IMR-90 (cell line): ENCODE results near the gene COX7A2L. TPM values are rescaled to one million over a fixed set of nuclear protein-coding genes. Genes with fewer than 3 reads are reported as not detected.
A peak's percentile ranks its signal among the peaks of the same experiment; 100 is the strongest.

ENCODE experiments used
- ATAC-seq: fragments of 200-7000 bp; cut with Tn5 transposase; 2 replicates; pipeline ENCODE4 v1.9.1; 2020; ENCODE audit warnings: low read depth, mild to moderate bottlenecking, moderate library complexity
- BruUV-seq: library from RNA; stranded (reverse); fragments of 400-500 nt; replicated peaks from 2 replicates; lab custom pipeline; 2021; lab: Mats Ljungman, UMichigan
- CTCF ChIA-PET: fragments of 300-600 bp; formaldehyde crosslinking; extraction: SDS; loops from one replicate; lab custom pipeline; 2021; ENCODE audit warnings: antibody characterized with exemption; lab: Yijun Ruan, JAX
- POLR2A ChIA-PET: fragments of 300-600 bp; sonication (Branson Sonifier 250); formaldehyde crosslinking; loops from one replicate; lab custom pipeline; 2022; ENCODE audit warnings: antibody characterized with exemption; ENCODE audit not compliant: unreplicated experiment; lab: Charles Lee
- DNase-seq: peaks from one replicate; pipeline ENCODE4 v3.0.0; 2013
- H2AFZ ChIP-seq: replicated peaks from 2 replicates; pipeline ENCODE3; 2013; ENCODE audit warnings: low read length, mild to moderate bottlenecking; ENCODE audit not compliant: poor library complexity
- H2AK5ac ChIP-seq: 2 replicates; pipeline ENCODE4 v1.6.1; 2013; ENCODE audit warnings: low read depth, low read length, inconsistent platforms
- H2AK9ac ChIP-seq: replicated peaks from 2 replicates; pipeline ENCODE3; 2013; ENCODE audit warnings: mild to moderate bottlenecking, low read depth, low read length, moderate library complexity; ENCODE audit not compliant: poor library complexity
- H2BK120ac ChIP-seq: 2 replicates; pipeline ENCODE4 v1.6.1; 2013; ENCODE audit warnings: low read depth, low read length, inconsistent platforms
- H2BK15ac ChIP-seq: 3 replicates; pipeline ENCODE4 v1.6.1; 2013; ENCODE audit warnings: low read depth, low read length, inconsistent platforms
- H2BK20ac ChIP-seq: 2 replicates; pipeline ENCODE4 v1.6.1; 2013; ENCODE audit warnings: low read depth, mild to moderate bottlenecking, inconsistent platforms, low read length, moderate library complexity
- H2BK5ac ChIP-seq: 2 replicates; pipeline ENCODE4 v1.6.1; 2013; ENCODE audit warnings: mild to moderate bottlenecking, low read depth, low read length, inconsistent platforms; ENCODE audit not compliant: poor library complexity, severe bottlenecking
- H3K14ac ChIP-seq: replicated peaks from 2 replicates; pipeline ENCODE4 v1.6.1; 2013; ENCODE audit warnings: low read depth, low read length, inconsistent platforms
- H3K18ac ChIP-seq: 2 replicates; pipeline ENCODE4 v1.6.1; 2013; ENCODE audit warnings: low read depth, low read length, control low read depth
- H3K23ac ChIP-seq: 2 replicates; pipeline ENCODE4 v1.6.1; 2013; ENCODE audit warnings: low read depth, low read length, inconsistent platforms
- H3K27ac ChIP-seq: 2 replicates; pipeline ENCODE4 v1.5.1; 2013; ENCODE audit warnings: mild to moderate bottlenecking, control low read depth, low read length; ENCODE audit not compliant: insufficient read depth
- H3K27me3 ChIP-seq: 2 replicates; pipeline ENCODE4 v1.6.1; 2013; ENCODE audit warnings: low read length; ENCODE audit not compliant: control insufficient read depth, insufficient read depth
- H3K36me3 ChIP-seq: 2 replicates; pipeline ENCODE4 v1.6.1; 2013; ENCODE audit warnings: low read length, mixed read lengths; ENCODE audit not compliant: control insufficient read depth, insufficient read depth
- H3K4ac ChIP-seq: 2 replicates; pipeline ENCODE4 v1.6.1; 2013; ENCODE audit warnings: low read depth, low read length, inconsistent platforms
- H3K4me1 ChIP-seq: 2 replicates; pipeline ENCODE4 v1.6.1; 2013; ENCODE audit warnings: low read length, mixed read lengths; ENCODE audit not compliant: control insufficient read depth, insufficient read depth
- H3K4me2 ChIP-seq: 2 replicates; pipeline ENCODE4 v1.6.1; 2013; ENCODE audit warnings: low read depth, mild to moderate bottlenecking, control low read depth, low read length, moderate library complexity
- H3K4me3 ChIP-seq: 2 replicates; pipeline ENCODE4 v1.5.1; 2013; ENCODE audit warnings: low read depth, mild to moderate bottlenecking, control low read depth, low read length, moderate library complexity; ENCODE audit not compliant: insufficient read depth
- H3K56ac ChIP-seq: 2 replicates; pipeline ENCODE4 v1.6.1; 2013; ENCODE audit warnings: low read length, inconsistent platforms; ENCODE audit not compliant: insufficient read depth; ENCODE audit errors: extremely low read depth
- H3K79me1 ChIP-seq, 2 experiments: 2 replicates each; pipeline ENCODE4 v1.6.1; 2013; ENCODE audit warnings: low read length in 2 of 2, inconsistent platforms in 1 of 2, low read depth in 1 of 2
- H3K9ac ChIP-seq: 2 replicates; pipeline ENCODE4 v1.6.1; 2013; ENCODE audit warnings: low read depth, low read length, control low read depth
- H3K9me1 ChIP-seq: 2 replicates; pipeline ENCODE4 v1.6.1; 2013; ENCODE audit warnings: low read length, inconsistent platforms; ENCODE audit not compliant: insufficient read depth
- H3K9me3 ChIP-seq: 2 replicates; pipeline ENCODE4 v1.6.1; 2013; ENCODE audit warnings: low read length; ENCODE audit not compliant: control insufficient read depth, insufficient read depth
- H4K20me1 ChIP-seq: 2 replicates; pipeline ENCODE4 v1.6.1; 2013; ENCODE audit warnings: low read length, inconsistent platforms; ENCODE audit not compliant: insufficient read depth
- H4K5ac ChIP-seq: 2 replicates; pipeline ENCODE4 v1.6.1; 2013; ENCODE audit warnings: mild to moderate bottlenecking, low read depth, low read length, control low read depth
- H4K8ac ChIP-seq, 2 experiments: 2 replicates each; pipeline ENCODE4 v1.6.1; 2013; ENCODE audit warnings: low read depth in 2 of 2, low read length in 2 of 2, control low read depth in 1 of 2, inconsistent platforms in 1 of 2
- H4K91ac ChIP-seq: 2 replicates; pipeline ENCODE4 v1.6.1; 2013; ENCODE audit warnings: low read depth, low read length, inconsistent platforms; ENCODE audit not compliant: insufficient read depth
- BHLHE40 ChIP-seq: fragments of 150-350 bp; IDR thresholded peaks from 2 replicates; pipeline ENCODE4 v1.6.1; 2016; ENCODE audit warnings: mild to moderate bottlenecking, low read depth, low read length
- CEBPB ChIP-seq: IDR thresholded peaks from 2 replicates; pipeline ENCODE4 v1.6.1; 2012; ENCODE audit warnings: low read depth, low read length, improper control_type of control experiment
- CHD1 ChIP-seq: IDR thresholded peaks from 2 replicates; pipeline ENCODE4 v1.6.1; 2012; ENCODE audit warnings: low read depth, low read length, improper control_type of control experiment
- FOS ChIP-seq: fragments of 150-350 bp; IDR thresholded peaks from 2 replicates; pipeline ENCODE4 v1.6.1; 2016; ENCODE audit warnings: low read depth, low read length
- MAFK ChIP-seq: IDR thresholded peaks from 2 replicates; pipeline ENCODE4 v1.6.1; 2012; ENCODE audit warnings: low read depth, low read length, improper control_type of control experiment
- MAZ ChIP-seq: IDR thresholded peaks from 2 replicates; pipeline ENCODE4 v1.6.1; 2012; ENCODE audit warnings: low read depth, mild to moderate bottlenecking, low read length, improper control_type of control experiment, moderate library complexity, borderline replicate concordance
- MXI1 ChIP-seq: IDR thresholded peaks from 2 replicates; pipeline ENCODE4 v1.6.1; 2012; ENCODE audit warnings: low read depth, mild to moderate bottlenecking, low read length, moderate library complexity, borderline replicate concordance
- NFE2L2 ChIP-seq: fragments of 150-350 bp; IDR thresholded peaks from 2 replicates; pipeline ENCODE4 v1.6.1; 2016; ENCODE audit warnings: low read depth, mild to moderate bottlenecking, low read length
- POLR2A ChIP-seq: IDR thresholded peaks from 2 replicates; pipeline ENCODE4 v1.6.1; 2012; ENCODE audit warnings: mild to moderate bottlenecking, low read depth, low read length
- RAD21 ChIP-seq: IDR thresholded peaks from 2 replicates; pipeline ENCODE4 v1.6.1; 2012; ENCODE audit warnings: low read length, improper control_type of control experiment
- RCOR1 ChIP-seq: IDR thresholded peaks from 2 replicates; pipeline ENCODE4 v1.6.1; 2012; ENCODE audit warnings: mild to moderate bottlenecking, low read length, improper control_type of control experiment; ENCODE audit not compliant: insufficient replicate concordance
- RFX5 ChIP-seq: IDR thresholded peaks from 2 replicates; pipeline ENCODE4 v1.8.0; 2012; ENCODE audit warnings: low read depth, mild to moderate bottlenecking, low read length, moderate library complexity
- SMC3 ChIP-seq: fragments of 150-350 bp; IDR thresholded peaks from 2 replicates; pipeline ENCODE4 v1.6.1; 2016; ENCODE audit warnings: low read depth, mild to moderate bottlenecking, antibody characterized with exemption, low read length, moderate library complexity
- WGBS, 2 experiments: methylation state at CpG; one replicate each; pipeline versions ENCODE4 v1.1.5 to v1.1.7; 2013; ENCODE audit warnings: missing lambda C conversion rate in 2 of 2; ENCODE audit not compliant: insufficient read length in 1 of 2; ENCODE audit errors: extremely low coverage in 2 of 2; 5-methylcytosine and 5-hydroxymethylcytosine counted together
- dilution Hi-C: fragments of 300-500 bp; cut with HindIII; formaldehyde crosslinking; loops from one replicate; pipeline ENCODE4 v1.14.3; 2018; ENCODE audit warnings: low sequenced_read_pairs; ENCODE audit not compliant: unreplicated experiment
- in situ Hi-C: fragments of 300-500 bp; cut with MboI; formaldehyde crosslinking; loops from 3 replicates; pipeline ENCODE4 v1.14.3; 2019; ENCODE audit warnings: low sequenced_read_pairs, inconsistent platforms, mixed read lengths
- intact Hi-C: fragments of 100-400 bp; cut with micrococcal nuclease; formaldehyde crosslinking; loops from 2 replicates; pipeline ENCODE4 v1.10.0; 2022
- polyA plus RNA-seq, 3 experiments: library from polyadenylated mRNA; depleted of rRNA; stranded (reverse); fragments of >200 nt; gene quantifications; 2 replicates each; pipeline ENCODE4 v1.2.3, GENCODE V29; 2012; ENCODE audit warnings: low replicate concordance in 1 of 3
- total RNA-seq: library from RNA; depleted of rRNA; stranded (reverse); fragments of >200 nt; gene quantifications from 2 replicates; pipeline ENCODE4 v1.2.3, GENCODE V29; 2012
- TF ChIP-seq, protein P1 (sequence below): conservative IDR thresholded peaks from 2 replicates; pipeline ENCODE4 v1.5.1; 2012; ENCODE audit warnings: mild to moderate bottlenecking, low read depth, low read length, improper control_type of control experiment
- TF ChIP-seq, protein P2 (sequence below): fragments of 150-350 bp; IDR thresholded peaks from 2 replicates; pipeline ENCODE4 v1.6.1; 2016; ENCODE audit warnings: low read depth, mild to moderate bottlenecking, low read length, moderate library complexity, borderline replicate concordance
- TF ChIP-seq, protein P3 (sequence below): fragments of 150-350 bp; IDR thresholded peaks from 2 replicates; pipeline ENCODE4 v1.6.1; 2017; ENCODE audit warnings: mild to moderate bottlenecking, antibody characterized with exemption, low read length, low read depth

COX7A2L gene
- total and polyA plus RNA-seq, 2 of the 4 experiments (the other 2 are of a cell fraction) = 123 to 132 TPM

DNA sequence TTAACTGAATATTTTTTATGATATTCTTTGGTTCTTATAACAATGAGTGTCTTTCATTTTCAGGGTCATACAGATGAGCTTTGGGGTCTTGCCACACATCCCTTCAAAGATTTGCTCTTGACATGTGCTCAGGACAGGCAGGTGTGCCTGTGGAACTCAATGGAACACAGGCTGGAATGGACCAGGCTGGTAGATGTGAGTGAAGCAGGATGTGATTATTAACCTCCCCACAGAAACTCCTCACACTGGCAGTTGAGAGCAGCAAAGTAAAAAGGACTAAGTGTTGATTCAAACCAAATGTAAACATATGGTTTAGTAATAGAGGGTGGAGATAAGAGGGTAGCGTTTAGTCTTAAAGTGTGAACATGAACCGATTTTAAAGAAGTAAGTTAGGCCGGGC is 57.8 kb downstream of the COX7A2L start:
- Histone ChIP-seq H3K9me1 (no peaks in the 10 kb centered on the region), H3K27me3 (no peaks in the 10 kb centered on the region), H4K8ac (no peak overlapping the region; a peak in 1 of 4 replicates), H2BK120ac (no peak overlapping the region), H2AK9ac (no peak overlapping the region), H3K36me3 (peaks cover 27% of the 10 kb centered on the region), H4K5ac (no peak overlapping the region), H3K4me2 (no peak overlapping the region), H3K14ac (no peak overlapping the region), H2AK5ac (no peak overlapping the region), H3K4me3 (no peak overlapping the region), H3K27ac (no peak overlapping the region), H3K23ac (no peak overlapping the region), H3K79me1 (no peaks in the 10 kb centered on the region; a peak in 1 of 4 replicates), H2BK20ac (no peak overlapping the region), H3K56ac (no peak overlapping the region), H3K4me1 (no peaks in the 10 kb centered on the region), H4K91ac (no peak overlapping the region), H3K9me3 (no peaks in the 10 kb centered on the region), H3K4ac (no peak overlapping the region), H3K9ac (no peak overlapping the region), H2AFZ (no peak overlapping the region), H2BK5ac (no peak overlapping the region), H2BK15ac (no peak overlapping the region), H3K18ac (no peak overlapping the region), H4K20me1 (no peaks in the 10 kb centered on the region)
- TF ChIP-seq RFX5 = no peak
- no peak for TF ChIP-seq RCOR1
- TF ChIP-seq CEBPB = no peak
- no peak for TF ChIP-seq POLR2A
- no peak for TF ChIP-seq MAZ
- TF ChIP-seq RAD21 = no peak
- no peak for TF ChIP-seq CHD1
- TF ChIP-seq, protein P1, sequence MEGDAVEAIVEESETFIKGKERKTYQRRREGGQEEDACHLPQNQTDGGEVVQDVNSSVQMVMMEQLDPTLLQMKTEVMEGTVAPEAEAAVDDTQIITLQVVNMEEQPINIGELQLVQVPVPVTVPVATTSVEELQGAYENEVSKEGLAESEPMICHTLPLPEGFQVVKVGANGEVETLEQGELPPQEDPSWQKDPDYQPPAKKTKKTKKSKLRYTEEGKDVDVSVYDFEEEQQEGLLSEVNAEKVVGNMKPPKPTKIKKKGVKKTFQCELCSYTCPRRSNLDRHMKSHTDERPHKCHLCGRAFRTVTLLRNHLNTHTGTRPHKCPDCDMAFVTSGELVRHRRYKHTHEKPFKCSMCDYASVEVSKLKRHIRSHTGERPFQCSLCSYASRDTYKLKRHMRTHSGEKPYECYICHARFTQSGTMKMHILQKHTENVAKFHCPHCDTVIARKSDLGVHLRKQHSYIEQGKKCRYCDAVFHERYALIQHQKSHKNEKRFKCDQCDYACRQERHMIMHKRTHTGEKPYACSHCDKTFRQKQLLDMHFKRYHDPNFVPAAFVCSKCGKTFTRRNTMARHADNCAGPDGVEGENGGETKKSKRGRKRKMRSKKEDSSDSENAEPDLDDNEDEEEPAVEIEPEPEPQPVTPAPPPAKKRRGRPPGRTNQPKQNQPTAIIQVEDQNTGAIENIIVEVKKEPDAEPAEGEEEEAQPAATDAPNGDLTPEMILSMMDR = no peak
- no peak for TF ChIP-seq NFE2L2
- TF ChIP-seq MAFK = no peak
- TF ChIP-seq MXI1 = no peak
- TF ChIP-seq, protein P2, sequence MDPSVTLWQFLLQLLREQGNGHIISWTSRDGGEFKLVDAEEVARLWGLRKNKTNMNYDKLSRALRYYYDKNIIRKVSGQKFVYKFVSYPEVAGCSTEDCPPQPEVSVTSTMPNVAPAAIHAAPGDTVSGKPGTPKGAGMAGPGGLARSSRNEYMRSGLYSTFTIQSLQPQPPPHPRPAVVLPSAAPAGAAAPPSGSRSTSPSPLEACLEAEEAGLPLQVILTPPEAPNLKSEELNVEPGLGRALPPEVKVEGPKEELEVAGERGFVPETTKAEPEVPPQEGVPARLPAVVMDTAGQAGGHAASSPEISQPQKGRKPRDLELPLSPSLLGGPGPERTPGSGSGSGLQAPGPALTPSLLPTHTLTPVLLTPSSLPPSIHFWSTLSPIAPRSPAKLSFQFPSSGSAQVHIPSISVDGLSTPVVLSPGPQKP = no peak
- TF ChIP-seq FOS = no peak
- TF ChIP-seq, protein P3, sequence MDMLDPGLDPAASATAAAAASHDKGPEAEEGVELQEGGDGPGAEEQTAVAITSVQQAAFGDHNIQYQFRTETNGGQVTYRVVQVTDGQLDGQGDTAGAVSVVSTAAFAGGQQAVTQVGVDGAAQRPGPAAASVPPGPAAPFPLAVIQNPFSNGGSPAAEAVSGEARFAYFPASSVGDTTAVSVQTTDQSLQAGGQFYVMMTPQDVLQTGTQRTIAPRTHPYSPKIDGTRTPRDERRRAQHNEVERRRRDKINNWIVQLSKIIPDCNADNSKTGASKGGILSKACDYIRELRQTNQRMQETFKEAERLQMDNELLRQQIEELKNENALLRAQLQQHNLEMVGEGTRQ = no peak
- no peak for TF ChIP-seq BHLHE40
- no peak for TF ChIP-seq SMC3
- in situ Hi-C loops = no loop called here
- 88% methylated on average over 3 of the region's 3 CpGs; no CpG with 5 or more reads in 1 of the 2 experiments for WGBS, 2 experiments
- BruUV-seq = no TSS peak
- peak; percentile 42; the same call in 1 of the 2 replicates for ATAC-seq
- POLR2A ChIA-PET = no interaction called here
- intact Hi-C loops = no loop called here
- DNase-seq = no peak
- dilution Hi-C loops = no loop called here
- CTCF ChIA-PET = no interaction called here
